SK-N-SH treated with all-trans-retinoic acid at 6 μM for 48 hours (cell line): ENCODE data around the gene TLN1.

Experiments used
- ATAC-seq: fragments of 200-7000 bp; cut with Tn5 transposase; 3 replicates; pipeline ENCODE4 v1.9.1; 2020; ENCODE audit warnings: mild to moderate bottlenecking, moderate library complexity
- ARNTL ChIP-seq: fragments of 450-650 bp; formaldehyde crosslinking; IDR thresholded peaks from 2 replicates; pipeline ENCODE4 v1.5.0; 2020; ENCODE audit warnings: low read depth, mild to moderate bottlenecking, moderate library complexity, borderline replicate concordance
- CSDC2 ChIP-seq: fragments of 250-450 bp; sonication (Bioruptor Pico); IDR thresholded peaks from 2 replicates; pipeline ENCODE4 v1.5.0; 2020; ENCODE audit warnings: mild to moderate bottlenecking, moderate library complexity
- ESRRG ChIP-seq: fragments of 250-450 bp; sonication (Bioruptor Pico); IDR thresholded peaks from 2 replicates; pipeline ENCODE4 v1.6.1; 2021; ENCODE audit warnings: mild to moderate bottlenecking
- GLIS3 ChIP-seq: fragments of 250-450 bp; sonication (Bioruptor Pico); IDR thresholded peaks from 2 replicates; pipeline ENCODE4 v1.5.0; 2020; ENCODE audit warnings: mild to moderate bottlenecking, moderate library complexity
- ISL1 ChIP-seq: fragments of 250-450 bp; sonication (Bioruptor Pico); IDR thresholded peaks from 2 replicates; pipeline ENCODE4 v2.1.2; 2022; ENCODE audit warnings: mild to moderate bottlenecking, moderate library complexity
- PPARA ChIP-seq: fragments of 250-450 bp; sonication (Bioruptor Pico); IDR thresholded peaks from 2 replicates; pipeline ENCODE4 v1.5.0; 2020; ENCODE audit warnings: mild to moderate bottlenecking, borderline replicate concordance
- RARB ChIP-seq: fragments of 250-450 bp; sonication (Bioruptor Pico); IDR thresholded peaks from 2 replicates; pipeline ENCODE4 v1.8.0; 2021; ENCODE audit warnings: mild to moderate bottlenecking, moderate library complexity
- TCF4 ChIP-seq: fragments of 250-450 bp; sonication (Bioruptor Pico); IDR thresholded peaks from 2 replicates; pipeline ENCODE4 v1.8.0; 2021; ENCODE audit warnings: mild to moderate bottlenecking, moderate library complexity, borderline replicate concordance
- TOX ChIP-seq: fragments of 250-450 bp; sonication (Bioruptor Pico); IDR thresholded peaks from 2 replicates; pipeline ENCODE4 v1.8.0; 2021; ENCODE audit warnings: mild to moderate bottlenecking, moderate library complexity, borderline replicate concordance
- ZC3H10 ChIP-seq: fragments of 250-450 bp; sonication (Bioruptor Pico); IDR thresholded peaks from 2 replicates; pipeline ENCODE4 v1.5.1; 2021; ENCODE audit warnings: mild to moderate bottlenecking, moderate library complexity
- ZFP3 ChIP-seq: fragments of 250-450 bp; sonication (Bioruptor Pico); IDR thresholded peaks from 2 replicates; pipeline ENCODE4 v1.5.0; 2020; ENCODE audit warnings: mild to moderate bottlenecking, moderate library complexity
- ZNF565 ChIP-seq: fragments of 450-650 bp; formaldehyde crosslinking; conservative IDR thresholded peaks from 2 replicates; pipeline ENCODE4 v1.5.0; 2020; ENCODE audit warnings: low read depth, mild to moderate bottlenecking, moderate library complexity
- ZNF8 ChIP-seq: fragments of 450-650 bp; formaldehyde crosslinking; IDR thresholded peaks from 2 replicates; pipeline ENCODE4 v1.5.0; 2020; ENCODE audit warnings: mild to moderate bottlenecking, moderate library complexity
- TF ChIP-seq, protein P1 (sequence below): fragments of 250-450 bp; sonication (Bioruptor Pico); IDR thresholded peaks from 2 replicates; pipeline ENCODE4 v1.8.0; 2021; ENCODE audit warnings: low read depth, mild to moderate bottlenecking, moderate library complexity, borderline replicate concordance
- TF ChIP-seq, protein P2 (sequence below): fragments of 250-450 bp; sonication (Bioruptor Pico); IDR thresholded peaks from 2 replicates; pipeline ENCODE4 v1.5.0; 2020; ENCODE audit warnings: mild to moderate bottlenecking, moderate library complexity
- TF ChIP-seq, protein P3 (sequence below): fragments of 250-450 bp; sonication (Bioruptor Pico); IDR thresholded peaks from 2 replicates; pipeline ENCODE4 v1.8.0; 2020; ENCODE audit warnings: mild to moderate bottlenecking, moderate library complexity, borderline replicate concordance
- TF ChIP-seq, protein P4 (sequence below): fragments of 250-450 bp; sonication (Bioruptor Pico); IDR thresholded peaks from 2 replicates; pipeline ENCODE4 v1.5.1; 2020; ENCODE audit warnings: low read depth, mild to moderate bottlenecking, moderate library complexity
- TF ChIP-seq, protein P5 (sequence below): fragments of 250-450 bp; sonication (Bioruptor Pico); IDR thresholded peaks from 2 replicates; pipeline ENCODE4 v1.5.1; 2021; ENCODE audit warnings: mild to moderate bottlenecking, moderate library complexity

The TLN1 gene

DNA sequence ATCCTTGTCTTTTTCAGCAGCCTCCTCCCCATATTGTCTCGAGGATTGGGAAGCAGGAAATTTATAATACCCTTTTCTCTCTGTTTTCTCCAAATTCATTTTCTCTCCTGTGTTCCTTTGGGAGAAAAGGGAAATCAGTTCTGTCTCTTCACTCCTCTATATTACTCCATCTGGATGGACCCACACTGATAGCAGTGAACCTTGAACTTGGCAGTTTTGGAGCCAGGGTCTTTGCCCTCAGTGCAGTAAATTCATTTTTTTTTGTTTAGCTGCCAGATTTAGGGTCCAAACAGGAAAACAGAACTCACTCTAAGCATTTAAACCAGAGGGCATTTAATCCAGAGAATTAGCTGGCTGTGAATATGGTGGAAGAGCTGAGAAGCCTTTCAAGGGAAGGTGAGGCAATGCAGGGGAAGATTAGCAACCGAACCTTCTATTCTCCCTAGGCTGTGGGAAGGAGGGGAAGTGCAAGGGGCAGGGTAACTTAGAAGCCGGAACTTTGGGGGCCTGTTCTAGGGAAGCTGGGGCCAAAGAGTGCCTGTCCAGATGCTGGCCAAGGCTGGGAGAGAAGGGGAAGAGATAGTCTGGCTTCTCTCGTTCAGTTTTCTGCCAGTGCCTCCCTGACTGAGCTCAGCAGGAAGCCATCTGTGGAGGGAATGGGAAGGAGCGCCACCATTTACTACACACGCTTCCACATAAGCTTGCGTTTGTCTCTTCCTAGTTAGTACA, 43.1 kb upstream of the TLN1 start:
- TF ChIP-seq, protein P1, sequence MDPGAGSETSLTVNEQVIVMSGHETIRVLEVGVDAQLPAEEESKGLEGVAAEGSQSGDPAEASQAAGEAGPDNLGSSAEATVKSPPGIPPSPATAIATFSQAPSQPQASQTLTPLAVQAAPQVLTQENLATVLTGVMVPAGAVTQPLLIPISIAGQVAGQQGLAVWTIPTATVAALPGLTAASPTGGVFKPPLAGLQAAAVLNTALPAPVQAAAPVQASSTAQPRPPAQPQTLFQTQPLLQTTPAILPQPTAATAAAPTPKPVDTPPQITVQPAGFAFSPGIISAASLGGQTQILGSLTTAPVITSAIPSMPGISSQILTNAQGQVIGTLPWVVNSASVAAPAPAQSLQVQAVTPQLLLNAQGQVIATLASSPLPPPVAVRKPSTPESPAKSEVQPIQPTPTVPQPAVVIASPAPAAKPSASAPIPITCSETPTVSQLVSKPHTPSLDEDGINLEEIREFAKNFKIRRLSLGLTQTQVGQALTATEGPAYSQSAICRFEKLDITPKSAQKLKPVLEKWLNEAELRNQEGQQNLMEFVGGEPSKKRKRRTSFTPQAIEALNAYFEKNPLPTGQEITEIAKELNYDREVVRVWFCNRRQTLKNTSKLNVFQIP = no peak
- TF ChIP-seq, protein P2, sequence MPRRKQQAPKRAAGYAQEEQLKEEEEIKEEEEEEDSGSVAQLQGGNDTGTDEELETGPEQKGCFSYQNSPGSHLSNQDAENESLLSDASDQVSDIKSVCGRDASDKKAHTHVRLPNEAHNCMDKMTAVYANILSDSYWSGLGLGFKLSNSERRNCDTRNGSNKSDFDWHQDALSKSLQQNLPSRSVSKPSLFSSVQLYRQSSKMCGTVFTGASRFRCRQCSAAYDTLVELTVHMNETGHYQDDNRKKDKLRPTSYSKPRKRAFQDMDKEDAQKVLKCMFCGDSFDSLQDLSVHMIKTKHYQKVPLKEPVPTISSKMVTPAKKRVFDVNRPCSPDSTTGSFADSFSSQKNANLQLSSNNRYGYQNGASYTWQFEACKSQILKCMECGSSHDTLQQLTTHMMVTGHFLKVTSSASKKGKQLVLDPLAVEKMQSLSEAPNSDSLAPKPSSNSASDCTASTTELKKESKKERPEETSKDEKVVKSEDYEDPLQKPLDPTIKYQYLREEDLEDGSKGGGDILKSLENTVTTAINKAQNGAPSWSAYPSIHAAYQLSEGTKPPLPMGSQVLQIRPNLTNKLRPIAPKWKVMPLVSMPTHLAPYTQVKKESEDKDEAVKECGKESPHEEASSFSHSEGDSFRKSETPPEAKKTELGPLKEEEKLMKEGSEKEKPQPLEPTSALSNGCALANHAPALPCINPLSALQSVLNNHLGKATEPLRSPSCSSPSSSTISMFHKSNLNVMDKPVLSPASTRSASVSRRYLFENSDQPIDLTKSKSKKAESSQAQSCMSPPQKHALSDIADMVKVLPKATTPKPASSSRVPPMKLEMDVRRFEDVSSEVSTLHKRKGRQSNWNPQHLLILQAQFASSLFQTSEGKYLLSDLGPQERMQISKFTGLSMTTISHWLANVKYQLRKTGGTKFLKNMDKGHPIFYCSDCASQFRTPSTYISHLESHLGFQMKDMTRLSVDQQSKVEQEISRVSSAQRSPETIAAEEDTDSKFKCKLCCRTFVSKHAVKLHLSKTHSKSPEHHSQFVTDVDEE (CRISPR knock-in tag) = no peak
- TF ChIP-seq PPARA (no peak), ARNTL (CRISPR knock-in tag) (no peak), GLIS3 (CRISPR knock-in tag) (no peak)
- TF ChIP-seq, protein P3, sequence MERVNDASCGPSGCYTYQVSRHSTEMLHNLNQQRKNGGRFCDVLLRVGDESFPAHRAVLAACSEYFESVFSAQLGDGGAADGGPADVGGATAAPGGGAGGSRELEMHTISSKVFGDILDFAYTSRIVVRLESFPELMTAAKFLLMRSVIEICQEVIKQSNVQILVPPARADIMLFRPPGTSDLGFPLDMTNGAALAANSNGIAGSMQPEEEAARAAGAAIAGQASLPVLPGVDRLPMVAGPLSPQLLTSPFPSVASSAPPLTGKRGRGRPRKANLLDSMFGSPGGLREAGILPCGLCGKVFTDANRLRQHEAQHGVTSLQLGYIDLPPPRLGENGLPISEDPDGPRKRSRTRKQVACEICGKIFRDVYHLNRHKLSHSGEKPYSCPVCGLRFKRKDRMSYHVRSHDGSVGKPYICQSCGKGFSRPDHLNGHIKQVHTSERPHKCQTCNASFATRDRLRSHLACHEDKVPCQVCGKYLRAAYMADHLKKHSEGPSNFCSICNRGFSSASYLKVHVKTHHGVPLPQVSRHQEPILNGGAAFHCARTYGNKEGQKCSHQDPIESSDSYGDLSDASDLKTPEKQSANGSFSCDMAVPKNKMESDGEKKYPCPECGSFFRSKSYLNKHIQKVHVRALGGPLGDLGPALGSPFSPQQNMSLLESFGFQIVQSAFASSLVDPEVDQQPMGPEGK = no peak
- ATAC-seq = no peak

DNA sequence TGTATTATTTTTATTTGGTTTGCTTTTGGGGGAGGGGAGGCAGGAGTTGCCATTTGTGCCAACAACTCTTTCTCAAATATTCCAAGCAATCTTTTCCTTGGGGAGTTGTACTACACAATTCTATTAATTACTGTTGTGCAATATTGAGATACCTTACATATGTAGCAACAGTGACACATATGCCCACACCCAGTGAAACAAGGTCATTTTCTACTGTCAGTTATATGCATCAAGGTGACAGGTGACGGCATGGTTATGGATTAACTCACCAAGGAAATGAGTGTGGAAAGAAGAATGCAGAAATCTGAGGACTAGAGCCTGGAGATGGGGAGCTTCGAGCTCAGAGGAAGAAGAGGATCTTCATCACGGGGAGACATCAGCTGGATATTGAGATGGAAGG, 39.9 kb upstream of the TLN1 start:
- TF ChIP-seq RARB (CRISPR knock-in tag) = no peak
- no peak for TF ChIP-seq ESRRG (CRISPR knock-in tag)
- no peak for TF ChIP-seq ZFP3 (CRISPR knock-in tag)
- no peak for TF ChIP-seq TCF4
- no peak for TF ChIP-seq ZC3H10 (CRISPR knock-in tag)
- no peak for TF ChIP-seq TOX (CRISPR knock-in tag)
- no peak for ATAC-seq

DNA sequence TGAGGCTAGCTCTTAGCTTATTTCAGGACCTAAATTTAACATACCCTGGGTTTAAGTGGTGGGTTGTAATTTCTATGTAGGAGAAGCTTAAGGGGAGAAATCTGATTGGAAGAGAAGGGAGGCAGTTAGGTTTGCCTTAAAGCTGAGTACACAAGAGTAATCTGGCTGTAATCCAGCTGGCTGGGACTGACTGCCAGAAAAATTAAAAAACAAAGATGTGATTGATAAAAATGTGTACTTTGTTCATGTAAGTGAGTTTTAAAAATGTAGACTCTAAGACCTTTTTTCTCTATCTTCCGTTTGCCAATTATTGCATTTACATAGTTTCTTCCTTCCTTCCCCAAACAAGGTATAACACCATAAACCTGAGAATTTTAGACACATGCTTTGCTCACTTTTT, 39.5 kb upstream of the TLN1 start:
- peak; percentile 48 for ATAC-seq
- TF ChIP-seq, protein P2 (CRISPR knock-in tag) = no peak
- no peak for TF ChIP-seq CSDC2 (CRISPR knock-in tag)
- no peak for TF ChIP-seq ZC3H10 (CRISPR knock-in tag)
- TF ChIP-seq RARB (CRISPR knock-in tag) = no peak
- no peak for TF ChIP-seq ZNF565 (CRISPR knock-in tag)
- TF ChIP-seq, protein P3 = no peak
- TF ChIP-seq, protein P1 = no peak
- TF ChIP-seq, protein P4, sequence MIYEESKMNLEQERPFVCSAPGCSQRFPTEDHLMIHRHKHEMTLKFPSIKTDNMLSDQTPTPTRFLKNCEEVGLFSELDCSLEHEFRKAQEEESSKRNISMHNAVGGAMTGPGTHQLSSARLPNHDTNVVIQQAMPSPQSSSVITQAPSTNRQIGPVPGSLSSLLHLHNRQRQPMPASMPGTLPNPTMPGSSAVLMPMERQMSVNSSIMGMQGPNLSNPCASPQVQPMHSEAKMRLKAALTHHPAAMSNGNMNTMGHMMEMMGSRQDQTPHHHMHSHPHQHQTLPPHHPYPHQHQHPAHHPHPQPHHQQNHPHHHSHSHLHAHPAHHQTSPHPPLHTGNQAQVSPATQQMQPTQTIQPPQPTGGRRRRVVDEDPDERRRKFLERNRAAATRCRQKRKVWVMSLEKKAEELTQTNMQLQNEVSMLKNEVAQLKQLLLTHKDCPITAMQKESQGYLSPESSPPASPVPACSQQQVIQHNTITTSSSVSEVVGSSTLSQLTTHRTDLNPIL (CRISPR knock-in tag) = no peak
- no peak for TF ChIP-seq ZFP3 (CRISPR knock-in tag)
- TF ChIP-seq, protein P5, sequence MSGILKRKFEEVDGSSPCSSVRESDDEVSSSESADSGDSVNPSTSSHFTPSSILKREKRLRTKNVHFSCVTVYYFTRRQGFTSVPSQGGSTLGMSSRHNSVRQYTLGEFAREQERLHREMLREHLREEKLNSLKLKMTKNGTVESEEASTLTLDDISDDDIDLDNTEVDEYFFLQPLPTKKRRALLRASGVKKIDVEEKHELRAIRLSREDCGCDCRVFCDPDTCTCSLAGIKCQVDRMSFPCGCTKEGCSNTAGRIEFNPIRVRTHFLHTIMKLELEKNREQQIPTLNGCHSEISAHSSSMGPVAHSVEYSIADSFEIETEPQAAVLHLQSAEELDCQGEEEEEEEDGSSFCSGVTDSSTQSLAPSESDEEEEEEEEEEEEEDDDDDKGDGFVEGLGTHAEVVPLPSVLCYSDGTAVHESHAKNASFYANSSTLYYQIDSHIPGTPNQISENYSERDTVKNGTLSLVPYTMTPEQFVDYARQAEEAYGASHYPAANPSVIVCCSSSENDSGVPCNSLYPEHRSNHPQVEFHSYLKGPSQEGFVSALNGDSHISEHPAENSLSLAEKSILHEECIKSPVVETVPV (CRISPR knock-in tag) = no peak
- TF ChIP-seq ARNTL (CRISPR knock-in tag) = no peak
- TF ChIP-seq GLIS3 (CRISPR knock-in tag) = no peak
- no peak for TF ChIP-seq ZNF8
- TF ChIP-seq ISL1 (CRISPR knock-in tag) = no peak
